ENCODE data around the gene SHISA9.

DNA sequence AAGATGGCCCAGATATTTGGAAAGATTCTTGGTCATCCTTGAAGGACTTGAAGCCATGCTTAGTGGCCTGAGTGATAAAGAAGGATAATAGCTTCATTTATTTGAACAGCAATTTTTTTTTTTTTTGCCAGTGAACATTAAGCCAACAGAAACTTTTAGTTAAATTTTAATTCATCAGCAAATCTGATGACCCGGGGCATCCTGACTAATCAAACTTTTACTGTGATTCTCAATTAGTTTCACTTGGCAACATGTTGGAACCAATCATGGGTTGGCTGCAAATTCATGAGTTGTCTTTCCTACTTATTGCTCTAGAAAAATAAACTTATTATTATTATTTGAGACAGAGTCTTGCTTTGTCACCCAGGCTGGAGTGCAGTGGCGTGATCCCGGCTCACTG, 74.4 kb downstream of the SHISA9 start:
- TF ChIP-seq CTCF (conservative IDR thresholded peaks at IDR 0.05; ENCODE audit: low read depth, low read length) (no peak), EZH2phosphoT487 (IDR thresholded peaks at IDR 0.05; ENCODE audit: borderline replicate concordance, low read length) (no peak), EZH2 (IDR thresholded peaks at IDR 0.05; ENCODE audit: low read length, unreplicated experiment) (no peak)
